Nephron progenitor cell (in vitro differentiated cells): Measurements from ENCODE around the gene AP2A2.
"Not testable (repeated sequence)": the region's sequence is repeated elsewhere in the genome, so short reads cannot be mapped to it uniquely, and the experiment has no call there.

Experiments
- DNase-seq: peaks from one replicate; pipeline ENCODE4 v3.0.0; 2021
- H3K27ac Mint-ChIP-seq: 2 replicates; pipeline ENCODE4 v1.8.0; 2021; ENCODE audit warnings: mild to moderate bottlenecking, moderate library complexity, mixed read lengths
- H3K27me3 Mint-ChIP-seq: 2 replicates; pipeline ENCODE4 v1.8.0; 2021; ENCODE audit warnings: mild to moderate bottlenecking, low read depth, mixed read lengths; ENCODE audit not compliant: poor library complexity
- H3K36me3 Mint-ChIP-seq: 2 replicates; pipeline ENCODE4 v1.8.0; 2021; ENCODE audit warnings: low read depth, mixed read lengths
- H3K4me1 Mint-ChIP-seq: 2 replicates; pipeline ENCODE4 v1.8.0; 2021; ENCODE audit warnings: mixed read lengths
- H3K4me3 Mint-ChIP-seq: 2 replicates; pipeline ENCODE4 v1.8.0; 2021; ENCODE audit warnings: mild to moderate bottlenecking, moderate library complexity, mixed read lengths
- H3K9me3 Mint-ChIP-seq: 2 replicates; pipeline ENCODE4 v1.8.0; 2021; ENCODE audit warnings: mild to moderate bottlenecking, moderate library complexity, mixed read lengths
- TF ChIP-seq, protein P1 (sequence below): fragments of 200-600 bp; sonication (generic); IDR thresholded peaks from 2 replicates; pipeline ENCODE4 v1.5.0; 2021; ENCODE audit warnings: antibody characterized with exemption

Gene AP2A2

DNA sequence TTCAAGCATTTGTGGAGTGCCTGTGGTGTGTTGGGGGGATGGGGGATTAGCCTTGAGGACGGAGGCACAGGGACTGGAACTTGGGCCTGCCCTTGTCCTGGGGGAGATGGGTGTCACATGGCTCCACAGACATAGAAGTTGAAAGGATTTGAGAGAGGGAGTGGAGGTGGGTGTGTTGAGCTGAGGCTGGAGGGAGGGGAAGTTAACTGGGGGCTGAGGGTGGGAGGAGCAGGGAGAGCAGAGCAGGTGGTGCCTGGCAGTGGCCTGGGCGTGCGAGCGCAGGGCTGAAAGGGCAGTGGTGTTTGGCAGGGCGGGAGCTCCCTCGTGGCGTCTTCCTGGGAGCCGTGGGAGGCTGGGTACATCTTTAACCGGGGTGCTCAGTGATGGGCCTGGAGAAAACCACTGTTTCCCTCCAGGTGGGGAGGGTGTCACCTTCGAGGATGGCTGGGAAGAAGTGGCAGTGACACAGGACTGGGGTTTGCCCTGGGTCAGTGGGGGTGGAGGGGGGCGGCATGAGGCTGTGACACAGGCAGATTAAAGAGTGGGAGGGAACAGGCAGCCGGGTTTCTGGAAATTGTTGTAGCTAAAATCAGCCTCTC lies 45.5 kb downstream of the AP2A2 start:
- H3K4me3 Mint-ChIP-seq: no peak overlapping the region
- no peaks in the 10 kb centered on the region for H3K9me3 Mint-ChIP-seq
- TF ChIP-seq, protein P1, sequence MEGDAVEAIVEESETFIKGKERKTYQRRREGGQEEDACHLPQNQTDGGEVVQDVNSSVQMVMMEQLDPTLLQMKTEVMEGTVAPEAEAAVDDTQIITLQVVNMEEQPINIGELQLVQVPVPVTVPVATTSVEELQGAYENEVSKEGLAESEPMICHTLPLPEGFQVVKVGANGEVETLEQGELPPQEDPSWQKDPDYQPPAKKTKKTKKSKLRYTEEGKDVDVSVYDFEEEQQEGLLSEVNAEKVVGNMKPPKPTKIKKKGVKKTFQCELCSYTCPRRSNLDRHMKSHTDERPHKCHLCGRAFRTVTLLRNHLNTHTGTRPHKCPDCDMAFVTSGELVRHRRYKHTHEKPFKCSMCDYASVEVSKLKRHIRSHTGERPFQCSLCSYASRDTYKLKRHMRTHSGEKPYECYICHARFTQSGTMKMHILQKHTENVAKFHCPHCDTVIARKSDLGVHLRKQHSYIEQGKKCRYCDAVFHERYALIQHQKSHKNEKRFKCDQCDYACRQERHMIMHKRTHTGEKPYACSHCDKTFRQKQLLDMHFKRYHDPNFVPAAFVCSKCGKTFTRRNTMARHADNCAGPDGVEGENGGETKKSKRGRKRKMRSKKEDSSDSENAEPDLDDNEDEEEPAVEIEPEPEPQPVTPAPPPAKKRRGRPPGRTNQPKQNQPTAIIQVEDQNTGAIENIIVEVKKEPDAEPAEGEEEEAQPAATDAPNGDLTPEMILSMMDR: no peak
- DNase-seq: no peak
- H3K36me3 Mint-ChIP-seq: peaks cover 51% of the 10 kb centered on the region
- no peak overlapping the region for H3K27ac Mint-ChIP-seq
- H3K27me3 Mint-ChIP-seq: no peaks in the 10 kb centered on the region
- H3K4me1 Mint-ChIP-seq: peaks cover 21% of the 10 kb centered on the region

DNA sequence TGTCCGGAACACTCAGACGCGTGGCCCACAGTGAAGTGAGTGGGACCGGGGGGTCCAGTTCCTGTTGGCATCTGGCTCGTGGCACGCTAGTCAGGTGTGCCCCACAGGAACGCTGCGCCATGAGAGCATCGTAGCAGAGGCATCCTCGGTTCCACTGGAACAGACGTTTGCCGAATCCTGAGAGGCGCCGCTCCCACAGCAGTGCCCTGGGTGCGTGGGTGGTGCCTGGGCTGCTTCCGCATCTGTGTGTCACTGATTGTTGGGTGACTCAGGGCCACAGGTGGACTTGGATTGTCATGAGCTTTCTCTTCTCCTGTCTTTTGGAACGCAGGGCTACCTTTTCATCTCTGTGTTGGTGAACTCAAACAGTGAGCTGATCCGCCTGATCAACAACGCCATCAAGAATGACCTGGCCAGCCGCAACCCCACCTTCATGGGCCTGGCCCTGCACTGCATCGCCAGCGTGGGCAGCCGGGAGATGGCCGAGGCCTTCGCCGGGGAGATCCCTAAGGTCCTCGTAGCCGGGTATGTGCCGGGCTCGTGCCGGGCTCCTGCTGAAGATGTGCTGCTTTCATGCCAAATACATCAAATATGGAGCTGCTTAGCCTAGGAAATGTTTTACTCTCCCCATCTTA lies 46.2 kb downstream of the AP2A2 start:
- Mint-ChIP-seq H3K9me3 (no peaks in the 10 kb centered on the region), H3K36me3 (peaks cover 48% of the 10 kb centered on the region), H3K4me3 (no peak overlapping the region), H3K27ac (no peak overlapping the region), H3K27me3 (no peaks in the 10 kb centered on the region), H3K4me1 (peaks cover 21% of the 10 kb centered on the region)
- no peak for DNase-seq
- TF ChIP-seq, protein P1: no peak

DNA sequence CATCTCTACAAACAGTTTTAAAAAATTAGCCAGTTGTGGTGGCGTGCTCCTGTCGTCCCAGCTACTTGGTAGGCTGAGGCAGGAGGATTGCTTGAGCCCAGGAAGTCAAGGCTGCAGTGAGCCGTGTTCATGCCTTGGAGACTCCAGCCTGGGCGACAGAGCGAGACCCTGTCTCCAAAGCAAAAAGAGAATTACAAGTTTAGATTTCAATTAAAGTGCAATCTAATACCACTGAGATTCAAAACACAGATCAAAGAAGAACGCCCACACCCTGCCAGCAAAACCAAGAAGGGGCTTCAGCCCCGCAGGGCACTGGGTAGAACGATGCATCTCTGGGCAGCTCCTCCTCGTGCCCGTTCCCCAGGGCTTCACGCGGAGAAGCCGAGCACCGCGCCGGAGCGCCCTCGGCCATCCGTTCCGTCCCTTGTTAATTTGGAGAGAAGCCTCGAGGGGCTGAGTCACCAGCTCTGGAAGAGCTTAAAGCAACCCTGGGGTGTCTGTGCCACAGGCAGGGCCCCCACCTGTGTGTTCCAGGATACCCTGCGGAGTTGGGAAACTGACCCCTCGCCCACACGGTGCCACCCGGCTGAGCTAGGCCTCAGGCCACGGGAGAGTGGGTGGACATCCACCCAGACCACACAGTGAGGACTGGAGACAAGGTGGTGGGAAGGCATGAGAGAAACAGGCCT lies 47.0 kb downstream of the AP2A2 start:
- no peak overlapping the region for H3K27ac Mint-ChIP-seq
- peaks cover 48% of the 10 kb centered on the region for H3K36me3 Mint-ChIP-seq
- TF ChIP-seq, protein P1: no peak
- no peaks in the 10 kb centered on the region for H3K27me3 Mint-ChIP-seq
- no peak overlapping the region for H3K4me3 Mint-ChIP-seq
- DNase-seq: no peak
- no peaks in the 10 kb centered on the region for H3K9me3 Mint-ChIP-seq
- H3K4me1 Mint-ChIP-seq: peaks cover 21% of the 10 kb centered on the region

DNA sequence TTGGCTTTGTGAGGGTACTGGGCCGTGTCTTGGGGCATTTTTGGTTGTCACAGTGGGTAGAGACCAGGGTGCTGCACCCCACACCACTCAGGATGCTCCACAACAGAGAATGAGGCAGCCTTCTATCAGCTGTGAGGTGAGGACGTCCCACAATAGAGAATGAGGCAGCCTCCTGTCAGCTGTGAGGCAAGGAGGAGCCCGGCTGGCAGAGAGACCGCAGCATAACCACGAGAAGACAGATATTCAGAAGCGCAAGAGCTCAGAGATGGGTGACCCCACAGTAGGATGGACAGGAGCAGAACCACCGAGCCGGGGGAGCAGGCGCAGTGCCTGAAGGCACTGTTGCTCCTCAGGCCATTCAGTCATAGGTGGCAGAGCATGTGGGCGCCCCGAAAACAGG lies 47.6 kb downstream of the AP2A2 start:
- no peaks in the 10 kb centered on the region for H3K27me3 Mint-ChIP-seq
- no peak overlapping the region for H3K4me3 Mint-ChIP-seq
- TF ChIP-seq, protein P1: no peak

DNA sequence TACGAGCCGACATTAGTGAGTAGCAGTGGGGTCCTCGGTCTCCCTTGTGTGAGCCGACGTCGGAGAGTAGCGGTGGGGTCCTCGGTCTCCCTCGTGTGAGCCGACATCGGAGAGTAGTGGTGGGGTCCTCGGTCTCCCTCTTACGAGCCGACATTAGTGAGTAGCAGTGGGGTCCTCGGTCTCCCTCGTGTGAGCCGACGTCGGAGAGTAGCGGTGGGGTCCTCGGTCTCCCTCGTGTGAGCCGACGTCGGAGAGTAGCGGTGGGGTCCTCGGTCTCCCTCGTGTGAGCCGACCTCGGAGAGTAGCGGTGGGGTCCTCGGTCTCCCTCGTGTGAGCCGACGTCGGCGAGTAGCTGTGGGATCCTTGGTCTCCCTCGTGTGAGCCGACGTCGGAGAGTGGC lies 49.7 kb downstream of the AP2A2 start:
- H3K9me3 Mint-ChIP-seq, H3K27me3 Mint-ChIP-seq, H3K4me3 Mint-ChIP-seq, DNase-seq: not testable (repeated sequence)
- H3K4me1 Mint-ChIP-seq: peaks cover 25% of the 10 kb centered on the region
- peaks cover 56% of the 10 kb centered on the region for H3K36me3 Mint-ChIP-seq
- peak overlapping the region; percentile 89 for H3K27ac Mint-ChIP-seq

More for the DNA sequence above, 47.6 kb downstream of the AP2A2 start:
- no peak for DNase-seq
- Mint-ChIP-seq H3K4me1 (peaks cover 21% of the 10 kb centered on the region), H3K27ac (no peak overlapping the region), H3K9me3 (no peaks in the 10 kb centered on the region), H3K36me3 (peaks cover 49% of the 10 kb centered on the region)

DNA sequence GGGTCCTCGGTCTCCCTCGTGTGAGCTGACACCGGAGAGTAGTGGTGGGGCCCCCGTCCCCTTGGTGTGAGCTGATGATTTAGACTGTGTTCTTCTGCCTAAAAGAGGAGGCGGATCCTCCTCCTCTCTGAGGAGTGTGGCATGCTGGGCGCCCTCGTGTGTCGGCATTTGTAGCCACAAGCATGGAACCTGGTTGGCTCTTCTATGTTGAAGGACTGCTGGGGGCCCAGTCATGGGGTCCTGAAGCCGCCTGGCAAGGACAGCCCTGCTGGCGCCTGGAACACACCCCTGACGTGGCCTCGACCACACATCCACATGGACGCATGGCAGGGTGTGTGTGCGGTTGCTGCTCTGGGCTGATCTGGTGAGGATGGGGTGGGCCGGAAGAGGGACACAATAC lies 50.2 kb downstream of the AP2A2 start:
- peak; percentile 44 for DNase-seq
- H3K36me3 Mint-ChIP-seq: peaks cover 56% of the 10 kb centered on the region
- H3K4me3 Mint-ChIP-seq: no peak overlapping the region
- H3K9me3 Mint-ChIP-seq: no peaks in the 10 kb centered on the region
- H3K27ac Mint-ChIP-seq: peak overlapping the region; percentile 81
- no peaks in the 10 kb centered on the region for H3K27me3 Mint-ChIP-seq
- TF ChIP-seq, protein P1: no peak
- H3K4me1 Mint-ChIP-seq: peaks cover 22% of the 10 kb centered on the region
